H1 (cell line): ENCODE data around the gene SOX1. TPM values are rescaled to one million over a fixed set of nuclear protein-coding genes. Genes with fewer than 3 reads are reported as not detected.

ENCODE experiments used
- FOSL1 ChIP-seq: IDR thresholded peaks from 2 replicates; pipeline ENCODE4 v1.6.1; 2011; ENCODE audit warnings: mild to moderate bottlenecking, low read depth, low read length, moderate library complexity; ENCODE audit not compliant: insufficient read depth
- RXRA ChIP-seq: IDR thresholded peaks from 2 replicates; pipeline ENCODE4 v1.6.1; 2011; ENCODE audit warnings: low read depth, mild to moderate bottlenecking, low read length, moderate library complexity; ENCODE audit not compliant: insufficient read depth
- TAF1 ChIP-seq: IDR thresholded peaks from 2 replicates; pipeline ENCODE4 v1.6.1; 2011; ENCODE audit warnings: mild to moderate bottlenecking, low read depth, low read length
- TEAD4 ChIP-seq: IDR thresholded peaks from 2 replicates; pipeline ENCODE4 v1.6.1; 2012; ENCODE audit warnings: low read depth, low read length, inconsistent platforms, mixed read lengths
- polyA plus RNA-seq, 7 experiments: library from polyadenylated mRNA; depleted of rRNA in 3 of 7; stranded (reverse) in 5 of 7; unstranded in 2 of 7; fragments of >200 nt in 5 of 7; fragments of 200-250 nt in 2 of 7; gene quantifications; 1 replicate in 5 of 7; 2 replicates in 1 of 7; 4 replicates in 1 of 7; pipeline versions ENCODE4 v1.2.1 to v1.2.3, GENCODE V29; 2011 to 2013; ENCODE audit warnings: missing spikeins in 2 of 7, mixed read lengths in 2 of 7
- total RNA-seq: library from RNA; stranded (reverse); fragmentation: NEBNext Ultra II Directional; extraction: Animal tissue kit (Norgen Biotek cat#: 25700); gene quantifications from 2 replicates; pipeline ENCODE4 v1.2.1, GENCODE V29; 2021
- TF ChIP-seq, protein P1 (sequence below): IDR thresholded peaks from 2 replicates; pipeline ENCODE4 v1.6.1; 2012; ENCODE audit warnings: inconsistent platforms

SOX1 gene
- total and polyA plus RNA-seq, 2 of the 8 experiments (the other 6 are each of a cell fraction or from before 2014, with no cell fraction given) = 0.03 to 0.09 TPM

DNA sequence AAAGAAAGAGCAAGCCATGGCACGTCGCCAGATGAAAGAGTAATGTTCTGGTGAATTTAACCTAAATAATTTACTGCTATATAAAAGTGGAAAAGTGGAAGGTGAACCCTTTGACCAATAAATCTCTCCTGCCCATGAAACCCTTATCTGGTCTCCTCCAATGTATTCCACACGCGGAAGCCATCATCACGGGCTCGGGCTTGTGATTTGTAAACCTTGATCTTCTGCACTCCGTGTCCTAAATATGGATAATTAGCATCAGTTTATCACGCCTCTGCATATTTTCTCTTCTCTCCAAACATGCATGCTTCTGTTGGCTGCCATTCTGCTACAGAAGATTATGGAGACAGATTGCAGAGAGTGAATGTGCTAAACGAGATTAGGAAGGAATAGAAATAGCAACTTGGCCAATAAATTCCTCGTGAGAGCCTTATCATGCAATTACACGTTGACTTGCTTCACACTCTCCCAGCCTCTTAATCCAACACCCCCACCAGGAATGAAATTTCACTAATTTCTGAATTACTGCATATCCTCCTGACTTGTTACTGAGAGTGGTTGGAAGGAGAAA lies 34.5 kb downstream of the SOX1 start (continued):
- TF ChIP-seq FOSL1 (no peak), TEAD4 (no peak), RXRA (no peak), TAF1 (no peak)
- TF ChIP-seq, protein P1, sequence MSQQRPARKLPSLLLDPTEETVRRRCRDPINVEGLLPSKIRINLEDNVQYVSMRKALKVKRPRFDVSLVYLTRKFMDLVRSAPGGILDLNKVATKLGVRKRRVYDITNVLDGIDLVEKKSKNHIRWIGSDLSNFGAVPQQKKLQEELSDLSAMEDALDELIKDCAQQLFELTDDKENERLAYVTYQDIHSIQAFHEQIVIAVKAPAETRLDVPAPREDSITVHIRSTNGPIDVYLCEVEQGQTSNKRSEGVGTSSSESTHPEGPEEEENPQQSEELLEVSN = no peak
- TF ChIP-seq, all 59 proteins: peak for 0
